OCI-LY7 (cell line): Measurements from ENCODE around the gene SPAG5.

ENCODE experiments used
- CTCF ChIP-seq: fragments of 200-600 bp; sonication (generic); conservative IDR thresholded peaks from 2 replicates; pipeline ENCODE4 v1.5.1; 2014; ENCODE audit warnings: mild to moderate bottlenecking, antibody characterized with exemption, low read length, moderate library complexity, mixed read lengths
- EZH2phosphoT487 ChIP-seq: fragments of 200-600 bp; sonication (generic); IDR thresholded peaks from 2 replicates; pipeline ENCODE4 v1.6.1; 2018; ENCODE audit warnings: low read depth, borderline replicate concordance, mild to moderate bottlenecking, mixed run types, antibody characterized with exemption, low read length, moderate library complexity, mixed read lengths

GRCh38 chr17:28530250-28530649 is 68.6 kb downstream of the SPAG5 start:
- TF ChIP-seq CTCF (no peak), EZH2phosphoT487 (no peak)
